Panc1 (cell line): Measurements from ENCODE around the gene IGFALS.

ENCODE experiments used
- CTCF ChIP-seq: fragments of 450-650 bp; IDR thresholded peaks from 2 replicates; pipeline ENCODE4 v1.5.1; 2017; ENCODE audit warnings: mild to moderate bottlenecking
- POLR2AphosphoS5 ChIP-seq: IDR thresholded peaks from 2 replicates; pipeline ENCODE4 v1.6.1; 2012; ENCODE audit warnings: mild to moderate bottlenecking, low read depth, low read length, moderate library complexity
- SIN3A ChIP-seq: IDR thresholded peaks from 2 replicates; pipeline ENCODE4 v1.6.1; 2012; ENCODE audit warnings: low read depth, mild to moderate bottlenecking, low read length, moderate library complexity, borderline replicate concordance; ENCODE audit not compliant: insufficient read depth

- TF ChIP-seq POLR2AphosphoS5: no peak
- no peak for TF ChIP-seq CTCF
- no peak for TF ChIP-seq SIN3A
Observed at GRCh38 chr16:1839554-1839953, 46.0 kb upstream of the IGFALS start.
